C4-2B (cell line): Measurements from ENCODE around the gene MUC5B.

Source experiments
- CTCF ChIP-seq: fragments of 450-650 bp; conservative IDR thresholded peaks from 2 replicates; pipeline ENCODE4 v1.5.1; 2017; ENCODE audit warnings: mild to moderate bottlenecking
- ZFX ChIP-seq: fragments of 450-650 bp; IDR thresholded peaks from 2 replicates; pipeline ENCODE4 v1.6.1; 2017

GRCh38 chr11:1277936-1278512 is 55.2 kb downstream of the MUC5B start:
- TF ChIP-seq CTCF, result no peak
- TF ChIP-seq ZFX, result no peak
